HG02884 (cell line): ENCODE results near the gene SLC25A26.

Source experiments
- ATAC-seq: cut with Tn5 transposase; IDR thresholded peaks from one replicate; pipeline ENCODE4 v1.9.1; 2021; ENCODE audit warnings: mild to moderate bottlenecking, moderate library complexity; ENCODE audit not compliant: unreplicated experiment

Gene SLC25A26

GRCh38 chr3:66220602-66221377 lies at the start of gene SLC25A26:
Gene SLC25A26 (plus strand): TSS chr3:66221001. CDS start chr3:66221095, 94 bp downstream.
- peak; percentile 99 for ATAC-seq

- ATAC-seq = no peak
Observed at GRCh38 chr3:66172394-66172793, 48.4 kb upstream of the SLC25A26 start.

- no peak for ATAC-seq
Observed at GRCh38 chr3:66177026-66177425, 43.8 kb upstream of the SLC25A26 start.

GRCh38 chr3:66178206-66178605 lies 42.6 kb upstream of the SLC25A26 start:
- ATAC-seq = no peak

GRCh38 chr3:66179793-66180192 lies 41.0 kb upstream of the SLC25A26 start:
- ATAC-seq = no peak

GRCh38 chr3:66181764-66182163 lies 39.0 kb upstream of the SLC25A26 start:
- no peak for ATAC-seq

- no peak for ATAC-seq
Observed at GRCh38 chr3:66182246-66182645, 38.6 kb upstream of the SLC25A26 start.

- ATAC-seq = no peak
Observed at GRCh38 chr3:66186545-66186944, 34.3 kb upstream of the SLC25A26 start.

- ATAC-seq = no peak
Observed at GRCh38 chr3:66195347-66195783, 25.4 kb upstream of the SLC25A26 start.

GRCh38 chr3:66196633-66197032 lies 24.2 kb upstream of the SLC25A26 start:
- no peak for ATAC-seq

- ATAC-seq = no peak
Observed at GRCh38 chr3:66198437-66199088, 22.2 kb upstream of the SLC25A26 start.

GRCh38 chr3:66199089-66199473 lies 21.7 kb upstream of the SLC25A26 start:
- ATAC-seq = no peak

- ATAC-seq = no peak
Observed at GRCh38 chr3:66200147-66200546, 20.7 kb upstream of the SLC25A26 start.

- no peak for ATAC-seq
Observed at GRCh38 chr3:66200786-66201185, 20.0 kb upstream of the SLC25A26 start.

- no peak for ATAC-seq
Observed at GRCh38 chr3:66203275-66203674, 17.5 kb upstream of the SLC25A26 start.

GRCh38 chr3:66206806-66207205 lies 14.0 kb upstream of the SLC25A26 start:
- ATAC-seq = no peak

- ATAC-seq = no peak
Observed at GRCh38 chr3:66208189-66208588, 12.6 kb upstream of the SLC25A26 start.

GRCh38 chr3:66210687-66211295 lies 10.0 kb upstream of the SLC25A26 start:
- no peak for ATAC-seq

GRCh38 chr3:66211779-66212178 lies 9.0 kb upstream of the SLC25A26 start:
- peak; percentile 62 for ATAC-seq

GRCh38 chr3:66215106-66215505 lies 5.7 kb upstream of the SLC25A26 start:
- no peak for ATAC-seq

GRCh38 chr3:66220066-66220465 lies 735 bp upstream of the SLC25A26 start:
- ATAC-seq = no peak

GRCh38 chr3:66224220-66224619 lies 3.4 kb downstream of the SLC25A26 start:
- ATAC-seq = no peak
